LoVo (cell line): ENCODE measurements around the gene CTDSP1.

ENCODE experiments used
- DNase-seq: peaks from one replicate; pipeline ENCODE4 v3.0.0-alpha.2; 2016; ENCODE audit warnings: low spot score

CTDSP1 gene

GRCh38 chr2:218400167-218400929 is 680 bp downstream of the CTDSP1 start:
- no peak for DNase-seq

- no peak for DNase-seq
Measured at GRCh38 chr2:218400930-218401881, 1.5 kb downstream of the CTDSP1 start.

- no peak for DNase-seq
Measured at GRCh38 chr2:218401890-218402289, 2.2 kb downstream of the CTDSP1 start.

GRCh38 chr2:218402491-218402901 is 2.8 kb downstream of the CTDSP1 start:
- no peak for DNase-seq

- DNase-seq, result no peak
Measured at GRCh38 chr2:218402911-218403411, 3.3 kb downstream of the CTDSP1 start.

GRCh38 chr2:218403810-218404209 is 4.1 kb downstream of the CTDSP1 start:
- DNase-seq, result no peak

GRCh38 chr2:218404351-218405085 is 4.8 kb downstream of the CTDSP1 start:
- DNase-seq, result no peak

- no peak for DNase-seq
Measured at GRCh38 chr2:218405086-218405745, 5.5 kb downstream of the CTDSP1 start.

- no peak for DNase-seq
Measured at GRCh38 chr2:218405746-218406208, 6.1 kb downstream of the CTDSP1 start.

- peak; percentile 96 for DNase-seq
Measured at GRCh38 chr2:218406209-218406948, 6.7 kb downstream of the CTDSP1 start.

GRCh38 chr2:218406949-218407618 is 7.4 kb downstream of the CTDSP1 start:
- DNase-seq, result peak; percentile 54

- DNase-seq, result no peak
Measured at GRCh38 chr2:218407717-218408116, 8.0 kb downstream of the CTDSP1 start.

- no peak for DNase-seq
Measured at GRCh38 chr2:218418321-218418716, 18.7 kb downstream of the CTDSP1 start.

- DNase-seq, result peak; percentile 80
Measured at GRCh38 chr2:218418717-218419458, 19.2 kb downstream of the CTDSP1 start, which contains the start of gene VIL1. VIL1 (plus strand) TSS chr2:218419123; CDS start chr2:218423779, 4,656 bp downstream.

GRCh38 chr2:218419630-218420216 is 20.1 kb downstream of the CTDSP1 start:
- DNase-seq, result no peak

- DNase-seq, result no peak
Measured at GRCh38 chr2:218421027-218421426, 21.4 kb downstream of the CTDSP1 start.

- no peak for DNase-seq
Measured at GRCh38 chr2:218422403-218423086, 22.9 kb downstream of the CTDSP1 start.

- DNase-seq, result no peak
Measured at GRCh38 chr2:218423584-218423983, 23.9 kb downstream of the CTDSP1 start.
